Measurements from ENCODE around the gene ZPBP.

GRCh38 chr7:50088463-50089129 lies 4.5 kb downstream of the ZPBP start:
- TF ChIP-seq CTCF (IDR thresholded peaks at IDR 0.05; ENCODE audit: extremely low read depth in 1 of 2, insufficient read depth in 1 of 2, low read depth in 1 of 2, low read length in 2 of 2) (no peak), POLR2A (IDR thresholded peaks at IDR 0.05; ENCODE audit: low read depth, low read length) (no peak)

Data from endothelial cell of umbilical vein (primary cell).